ENCODE measurements around the gene CACNA1G.

The CACNA1G gene

GRCh38 chr17:50590946-50591737, 30.6 kb downstream of the CACNA1G start:
- no peak for DNase-seq

DNA sequence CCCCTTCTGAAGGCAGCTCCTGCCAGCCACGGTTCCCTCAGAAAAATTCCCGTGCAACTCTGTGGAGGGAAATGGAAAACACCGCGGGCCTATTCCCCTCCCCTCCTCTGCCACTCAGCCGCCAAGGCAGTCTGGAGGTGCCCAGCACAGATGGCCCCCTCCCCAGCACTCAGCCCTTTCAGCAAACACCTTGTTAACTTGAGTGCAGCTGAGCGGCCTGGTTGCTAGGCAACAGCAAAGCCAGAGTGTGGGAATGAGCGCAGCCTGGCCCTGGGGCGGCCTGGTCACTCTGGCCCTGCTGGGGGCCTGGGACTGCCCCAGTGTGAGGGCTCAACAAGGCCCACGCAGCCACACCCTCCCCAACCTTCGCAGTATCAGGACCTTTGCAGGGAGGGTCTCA, 32.8 kb downstream of the CACNA1G start:
- DNase-seq = no peak

- no peak for DNase-seq
These were observed 33.8 kb downstream of the CACNA1G start for GRCh38 chr17:50594128-50594823.

- DNase-seq = no peak
These were observed 34.4 kb downstream of the CACNA1G start for GRCh38 chr17:50594892-50595291.

DNA sequence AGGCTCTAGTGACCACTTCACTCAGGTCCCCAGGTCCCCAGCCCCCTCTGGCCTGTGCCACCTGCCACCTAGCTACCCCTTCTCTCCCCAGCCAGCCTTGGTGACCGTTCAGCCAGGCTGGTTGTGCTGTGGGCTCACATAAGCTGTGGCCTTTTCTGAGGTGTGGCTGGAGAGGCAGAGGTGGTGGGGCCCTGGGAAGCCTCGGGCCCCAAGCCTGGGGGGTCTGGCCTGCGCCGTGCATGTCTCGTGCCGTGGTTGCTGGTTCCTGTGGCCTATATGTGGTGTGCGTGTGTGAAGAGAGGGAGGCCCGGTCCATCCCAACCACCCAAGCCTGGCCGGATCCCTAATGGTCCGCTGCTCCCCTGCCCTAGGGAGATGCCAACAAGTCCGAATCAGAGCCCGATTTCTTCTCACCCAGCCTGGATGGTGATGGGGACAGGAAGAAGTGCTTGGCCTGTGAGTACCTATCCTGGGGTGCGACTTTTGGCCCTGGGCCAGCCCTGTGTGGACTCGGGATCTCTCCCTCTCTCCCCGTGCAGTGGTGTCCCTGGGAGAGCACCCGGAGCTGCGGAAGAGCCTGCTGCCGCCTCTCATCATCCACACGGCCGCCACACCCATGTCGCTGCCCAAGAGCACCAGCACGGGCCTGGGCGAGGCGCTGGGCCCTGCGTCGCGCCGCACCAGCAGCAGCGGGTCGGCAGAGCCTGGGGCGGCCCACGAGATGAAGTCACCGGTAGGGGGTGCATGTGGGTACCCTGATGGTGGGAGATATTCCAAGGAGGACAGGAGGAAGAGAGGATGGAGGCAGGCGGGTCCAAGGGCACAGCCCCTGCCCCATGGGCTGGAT, 35.9 kb downstream of the CACNA1G start:
- DNase-seq = no peak

DNA sequence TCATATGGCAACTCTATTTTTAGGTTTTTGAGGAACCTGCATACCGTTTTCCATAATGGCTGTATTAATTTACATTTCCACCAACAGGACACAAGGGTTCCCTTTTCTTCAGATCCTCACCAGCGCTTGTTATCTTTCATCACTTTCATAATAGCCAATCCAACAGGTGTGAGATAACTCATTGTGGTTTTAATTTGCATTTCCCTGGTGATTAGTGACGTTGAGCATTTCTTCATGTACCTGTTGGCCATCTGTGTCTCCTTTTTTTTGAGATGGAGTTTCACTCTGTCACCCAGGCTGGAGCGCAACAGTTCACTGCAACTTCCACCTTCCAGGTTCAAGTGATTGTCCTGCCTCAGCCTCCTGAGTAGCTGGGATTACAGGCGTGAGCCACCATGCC, 38.0 kb downstream of the CACNA1G start:
- no peak for DNase-seq

DNA sequence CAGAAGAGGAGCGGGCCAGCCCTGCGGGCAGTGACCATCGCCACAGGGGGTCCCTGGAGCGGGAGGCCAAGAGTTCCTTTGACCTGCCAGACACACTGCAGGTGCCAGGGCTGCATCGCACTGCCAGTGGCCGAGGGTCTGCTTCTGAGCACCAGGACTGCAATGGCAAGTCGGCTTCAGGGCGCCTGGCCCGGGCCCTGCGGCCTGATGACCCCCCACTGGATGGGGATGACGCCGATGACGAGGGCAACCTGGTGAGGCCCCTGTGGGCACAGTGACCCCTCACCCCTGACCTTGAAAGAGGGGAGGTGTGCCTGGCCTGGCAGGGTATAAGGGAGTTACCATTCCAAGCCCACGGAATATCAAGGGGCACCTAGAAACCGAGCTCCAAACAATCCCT, 39.1 kb downstream of the CACNA1G start:
- no peak for DNase-seq

DNA sequence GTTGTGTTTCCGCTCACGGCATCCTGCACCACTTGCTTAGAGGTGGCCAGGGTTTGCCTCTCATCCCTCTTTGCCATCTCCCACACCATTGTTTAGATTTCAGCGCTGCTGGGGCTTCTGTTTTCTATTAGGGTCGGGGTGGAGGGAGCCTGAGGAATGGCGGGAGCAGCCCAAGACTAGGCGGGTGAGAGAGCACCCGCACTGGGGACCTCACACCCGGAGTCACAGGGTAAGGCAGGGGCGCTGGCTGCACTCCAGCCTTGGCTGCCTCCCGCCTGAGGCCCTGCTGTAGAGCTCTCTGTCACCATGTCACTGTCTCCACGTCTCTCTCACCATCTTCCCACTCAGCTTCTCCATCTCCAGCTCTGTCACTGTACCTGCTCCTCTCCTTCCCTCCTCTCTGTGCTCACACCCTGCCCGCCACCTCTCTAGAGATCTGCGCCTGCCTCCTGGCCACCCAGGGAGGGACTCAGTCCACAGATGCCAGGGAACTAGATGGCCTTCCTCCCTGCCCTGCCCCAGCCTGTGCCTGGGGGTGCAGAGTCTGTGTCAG, 41.4 kb downstream of the CACNA1G start:
- no peak for DNase-seq

DNA sequence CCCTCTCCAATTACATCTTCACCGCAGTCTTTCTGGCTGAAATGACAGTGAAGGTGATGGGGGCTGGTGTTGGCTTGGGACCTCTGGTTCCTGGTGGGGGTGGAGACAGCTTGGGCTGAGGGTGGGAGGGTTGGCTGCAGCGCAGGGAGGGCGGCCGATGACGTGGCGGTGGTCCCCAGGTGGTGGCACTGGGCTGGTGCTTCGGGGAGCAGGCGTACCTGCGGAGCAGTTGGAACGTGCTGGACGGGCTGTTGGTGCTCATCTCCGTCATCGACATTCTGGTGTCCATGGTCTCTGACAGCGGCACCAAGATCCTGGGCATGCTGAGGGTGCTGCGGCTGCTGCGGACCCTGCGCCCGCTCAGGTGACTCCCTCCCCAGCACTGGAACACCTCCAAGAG, 42.3 kb downstream of the CACNA1G start:
- DNase-seq = no peak

DNA sequence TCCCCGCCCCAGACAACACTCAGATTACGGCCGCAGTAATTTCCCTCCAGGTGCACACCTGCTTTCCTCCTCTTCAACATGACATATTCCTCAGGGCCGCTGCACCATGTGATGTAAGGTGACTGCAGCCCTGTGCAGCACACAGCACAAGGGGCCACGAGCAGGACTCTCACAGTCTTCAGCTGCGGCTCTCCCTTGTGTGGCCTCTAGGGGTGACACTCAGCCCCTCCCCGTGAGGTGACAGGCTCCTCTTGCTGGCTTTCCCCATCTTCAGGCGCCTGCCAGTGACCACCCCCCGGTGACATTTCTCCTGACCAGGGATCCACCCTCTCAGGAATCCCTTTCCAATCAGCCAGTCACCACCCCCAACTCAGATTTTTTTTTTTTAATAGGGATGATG, 42.8 kb downstream of the CACNA1G start:
- DNase-seq = no peak

DNA sequence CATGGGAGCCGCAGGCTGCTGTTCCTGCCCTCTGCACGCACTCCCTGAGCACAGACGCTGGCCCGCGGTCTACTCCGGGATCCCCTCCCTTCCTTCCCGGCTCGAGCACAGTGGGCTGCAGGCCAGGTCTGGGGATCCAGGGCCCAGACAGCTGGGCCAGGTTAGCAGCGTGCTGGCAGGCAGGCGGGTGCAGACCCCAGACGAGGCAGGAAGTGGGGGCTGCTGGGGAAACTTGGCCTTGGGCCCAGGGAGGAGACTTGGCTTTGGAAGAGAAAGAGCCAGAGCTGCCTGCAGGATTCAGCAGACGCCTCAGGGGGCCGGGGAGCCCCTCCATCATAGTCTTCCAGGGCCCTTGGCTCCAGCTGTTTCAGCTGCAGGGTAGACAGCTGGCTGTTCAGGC, 44.0 kb downstream of the CACNA1G start:
- no peak for DNase-seq

DNA sequence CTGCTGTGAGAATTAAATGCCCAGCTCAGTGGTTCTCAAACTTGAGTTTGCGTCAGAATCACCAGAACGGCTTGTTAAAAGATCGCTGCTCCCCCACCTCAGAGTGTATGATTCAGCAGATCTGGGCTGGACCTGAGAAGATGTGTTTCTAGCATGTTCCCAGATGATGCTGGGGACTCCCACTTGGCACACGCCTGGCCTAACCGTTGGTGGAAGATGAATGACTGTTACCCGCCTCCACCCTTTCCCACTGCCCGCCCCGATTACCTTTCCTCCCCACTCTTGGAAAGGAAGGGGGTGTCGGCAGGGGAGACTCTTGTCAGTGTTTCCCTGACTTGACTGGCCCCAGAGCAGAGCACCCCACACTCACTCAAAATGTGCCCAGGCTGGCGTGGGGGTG, 44.9 kb downstream of the CACNA1G start:
- DNase-seq = no peak

GRCh38 chr17:50607522-50608175, 47.1 kb downstream of the CACNA1G start:
- DNase-seq = no peak

- no peak for DNase-seq
These were observed 48.3 kb downstream of the CACNA1G start for GRCh38 chr17:50608700-50609379.

GRCh38 chr17:50609380-50610074, 49.0 kb downstream of the CACNA1G start:
- no peak for DNase-seq

DNA sequence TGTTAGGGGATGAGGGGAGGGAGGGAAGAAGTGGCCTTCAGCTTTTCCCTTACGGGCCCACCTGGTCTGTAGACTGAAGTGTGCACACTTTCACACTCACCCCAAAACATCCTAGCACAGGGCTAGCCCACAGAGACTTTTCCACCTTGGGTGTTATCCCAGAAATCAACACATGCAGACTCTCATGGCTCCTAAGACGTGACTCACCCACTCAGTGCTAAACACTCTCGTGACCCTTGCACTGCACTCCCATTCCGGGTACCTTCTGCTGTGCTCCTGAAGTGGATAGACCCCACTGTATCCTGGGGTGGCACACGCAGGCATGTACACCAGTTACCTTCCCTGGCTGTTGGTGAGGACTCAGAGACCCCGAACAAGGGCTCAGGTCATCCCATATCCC, 51.1 kb downstream of the CACNA1G start:
- no peak for DNase-seq

DNA sequence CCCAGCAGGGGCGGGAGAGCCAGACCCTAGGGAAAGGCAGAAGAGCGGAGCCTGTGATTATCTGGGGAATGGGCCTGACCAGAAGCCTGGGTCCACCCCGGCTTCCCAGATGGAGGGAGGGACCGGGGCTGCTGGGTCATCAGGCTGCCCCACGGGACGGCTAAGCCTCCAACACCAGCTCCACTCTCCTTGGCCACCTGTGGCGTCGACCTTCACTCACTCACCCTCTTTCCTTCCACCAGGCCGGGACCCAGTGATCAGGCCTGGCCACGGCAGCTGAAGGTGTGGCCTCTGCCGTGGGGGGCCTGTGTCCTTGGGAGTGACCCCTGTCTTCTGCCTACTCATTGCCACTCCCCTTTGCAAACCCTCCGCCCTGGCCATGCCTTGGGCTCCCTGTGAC, 51.8 kb downstream of the CACNA1G start:
- DNase-seq = no peak

DNA sequence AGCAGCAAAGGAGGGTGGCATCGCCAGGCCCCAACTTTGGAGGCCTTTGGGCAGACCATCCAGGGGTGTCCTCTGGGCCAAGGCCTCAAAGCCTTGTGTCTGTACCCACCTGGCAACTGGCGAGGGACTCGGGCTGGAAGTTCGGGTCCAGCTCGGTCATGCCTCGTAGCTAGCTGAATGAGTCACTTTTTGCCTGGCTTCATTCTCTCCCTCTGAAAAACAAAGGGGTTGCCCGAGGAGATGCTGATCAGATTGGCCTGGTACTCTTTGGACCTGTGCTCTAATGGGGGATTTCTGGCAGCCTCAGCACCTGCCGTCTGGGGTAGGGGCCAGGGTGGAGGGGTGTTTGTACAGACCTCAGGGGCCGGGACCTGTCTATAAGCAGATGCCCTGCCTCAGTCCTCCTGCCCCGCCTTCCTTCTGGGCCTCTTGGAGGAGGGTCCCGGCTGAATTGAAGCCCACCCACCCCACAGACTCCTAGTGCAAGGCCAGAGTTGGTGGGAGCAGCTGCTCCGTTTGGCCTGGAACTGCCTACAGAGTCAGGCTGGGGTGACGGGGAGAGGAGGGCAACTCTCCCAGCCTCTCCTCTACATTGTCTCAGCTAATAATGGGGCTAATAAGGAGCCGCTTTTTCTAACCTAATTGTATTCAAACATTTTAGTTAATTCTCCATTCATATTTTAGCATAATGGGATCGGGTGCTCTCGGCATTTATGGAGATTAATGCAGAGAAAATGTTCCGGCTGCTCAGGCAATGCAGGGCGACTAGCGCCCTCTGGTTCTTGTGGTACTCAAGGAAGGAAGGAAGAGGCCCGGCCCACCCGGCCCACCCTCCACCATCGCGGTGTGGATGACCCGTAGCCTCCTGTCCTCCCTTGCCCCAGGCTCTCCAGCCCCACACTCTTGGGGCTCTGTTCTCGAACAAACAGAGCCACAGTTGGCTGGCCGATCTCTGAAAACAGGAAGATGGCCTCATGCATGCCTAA, 52.8 kb downstream of the CACNA1G start:
- no peak for DNase-seq

DNA sequence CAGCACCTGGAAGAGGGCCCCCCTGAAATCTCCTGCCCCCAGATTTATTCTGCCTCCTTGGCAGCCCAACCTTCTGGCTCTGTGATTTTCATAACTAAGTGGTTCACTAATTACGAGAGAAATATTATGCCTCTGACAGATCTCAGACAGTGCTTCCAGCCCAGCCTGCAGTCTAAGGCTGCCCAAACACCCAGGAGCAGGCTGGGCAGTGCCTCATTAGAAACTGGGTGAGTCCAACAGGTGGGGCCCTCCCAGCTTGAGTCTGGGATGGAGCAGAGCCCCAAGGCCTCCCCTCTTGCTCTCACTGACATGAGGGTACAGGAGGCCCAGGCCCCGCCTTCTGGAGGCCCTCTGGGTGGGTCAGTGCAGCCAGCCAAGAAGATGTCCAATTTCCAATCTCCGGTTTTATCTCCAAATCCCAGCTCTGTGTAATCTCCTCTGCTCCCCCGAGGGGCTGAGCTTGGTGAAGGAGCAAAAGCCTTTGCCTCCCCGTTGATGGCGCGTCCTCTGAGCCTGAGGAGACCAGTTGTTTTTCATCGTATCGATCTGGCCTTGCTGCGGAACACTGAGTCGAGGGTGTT, 54.0 kb downstream of the CACNA1G start:
- no peak for DNase-seq

DNA sequence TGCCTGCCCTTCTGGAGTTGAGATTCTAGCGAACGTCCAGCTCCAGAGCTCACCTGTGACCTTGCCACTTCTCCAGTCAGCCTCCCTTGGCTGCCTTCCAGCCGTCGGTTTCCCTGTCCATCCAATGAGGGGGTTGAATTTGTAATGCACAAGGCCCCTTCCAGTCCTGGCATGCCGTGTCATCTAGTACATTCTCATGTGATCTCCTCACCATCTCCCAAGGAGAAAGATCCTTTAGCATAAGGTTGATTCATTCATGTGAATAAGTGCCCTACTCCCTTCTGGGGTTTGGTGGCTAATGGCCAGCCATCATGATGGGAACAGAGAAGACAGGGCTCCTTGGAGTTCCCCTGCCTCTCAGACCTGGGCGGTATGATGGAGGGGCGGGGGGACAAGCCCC, 55.3 kb downstream of the CACNA1G start:
- no peak for DNase-seq
